Activated T-cell treated with anti-CD3 and anti-CD28 coated beads for 1 hour (primary cell): Measurements from ENCODE around the gene GYS2.

Experiments used
- DNase-seq: peaks from one replicate; pipeline ENCODE4 v3.0.0-alpha.2; 2020; ENCODE audit warnings: low read depth

The GYS2 gene

DNA sequence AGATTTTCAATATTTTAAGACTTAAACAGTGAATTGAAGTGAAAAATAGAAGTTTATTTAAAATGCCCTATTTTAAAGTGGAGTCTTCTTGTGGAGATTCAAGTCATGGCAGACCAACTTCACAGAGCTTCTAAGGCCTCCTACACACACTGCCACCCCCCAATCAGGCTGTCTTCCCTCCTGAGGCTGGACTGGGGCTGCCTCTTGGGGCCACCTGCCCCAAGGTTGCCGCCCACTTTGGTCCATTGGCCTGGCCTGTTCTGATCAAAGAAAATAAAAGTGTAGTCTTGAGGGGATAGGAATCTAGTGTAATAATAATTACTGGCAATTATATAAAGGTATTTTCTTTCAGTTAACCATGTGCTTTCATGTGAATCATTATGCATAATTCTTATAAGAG is 101.8 kb downstream of the GYS2 start:
- DNase-seq, result no peak

DNA sequence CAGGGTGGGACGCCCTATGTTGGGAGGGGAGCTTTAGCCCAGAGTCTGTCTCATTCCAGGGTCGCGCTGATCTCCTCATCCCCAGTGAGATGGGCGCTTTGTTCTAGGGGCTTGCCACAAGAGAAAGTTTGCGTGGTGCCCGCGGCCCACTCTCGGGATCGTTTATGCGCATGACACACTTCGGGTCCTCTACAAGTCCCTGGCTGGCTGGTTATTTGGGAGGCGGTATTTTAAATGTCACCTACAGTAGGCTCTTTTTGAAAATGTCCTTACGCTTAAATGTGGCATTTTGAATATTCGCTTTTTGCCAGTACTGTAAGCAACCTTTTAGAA is 102.5 kb downstream of the GYS2 start:
- peak; percentile 9 for DNase-seq

GRCh38 chr12:21501258-21502163 is 103.1 kb downstream of the GYS2 start, which contains the start of the genes GOLT1B and RECQL:
TSS of gene GOLT1B (plus strand) at chr12:21501789. CDS start at chr12:21501924, 135 bp downstream.
TSS of gene RECQL (minus strand) at chr12:21501635. CDS start at chr12:21499570, 2,065 bp downstream.
- DNase-seq, result peak; percentile 71

- DNase-seq, result no peak
These were observed 103.8 kb downstream of the GYS2 start for GRCh38 chr12:21500786-21501257.

DNA sequence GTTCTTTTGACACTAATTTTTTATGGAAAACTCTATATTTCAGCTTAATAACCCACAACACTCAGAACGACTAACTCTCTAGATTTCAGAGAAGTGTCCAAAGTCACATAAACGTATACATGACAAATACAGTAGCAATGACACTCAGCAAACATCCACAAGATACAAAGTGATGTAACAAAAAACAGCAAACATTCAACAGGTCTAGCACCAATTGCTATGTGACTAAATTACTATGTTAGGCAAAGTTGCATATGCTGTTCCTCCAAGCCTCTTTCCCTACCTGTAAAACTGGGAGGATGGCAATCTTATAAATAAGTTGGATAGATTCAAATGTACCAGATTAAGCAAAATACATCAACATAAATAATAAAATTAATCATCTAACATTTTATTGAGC is 104.9 kb downstream of the GYS2 start:
- no peak for DNase-seq
